NOMO-1 treated with DMSO at 0.1 percent for 48 hours (cell line): ENCODE results near the gene TRIM65.
"Not testable (repeated sequence)": the region's sequence is repeated elsewhere in the genome, so short reads cannot be mapped to it uniquely, and the experiment has no call there.

Experiments used
- DNase-seq: peaks from one replicate; lab custom pipeline; 2025; ENCODE audit not compliant: unreplicated experiment; lab: John Stamatoyannopoulos, UW

Gene TRIM65

GRCh38 chr17:75897160-75898019 is 639 bp upstream of the TRIM65 start:
- DNase-seq = no peak

- DNase-seq = no peak
Measured at GRCh38 chr17:75895370-75896155, 1.2 kb downstream of the TRIM65 start.

- no peak for DNase-seq
Measured at GRCh38 chr17:75894049-75894733, 2.6 kb downstream of the TRIM65 start.

DNA sequence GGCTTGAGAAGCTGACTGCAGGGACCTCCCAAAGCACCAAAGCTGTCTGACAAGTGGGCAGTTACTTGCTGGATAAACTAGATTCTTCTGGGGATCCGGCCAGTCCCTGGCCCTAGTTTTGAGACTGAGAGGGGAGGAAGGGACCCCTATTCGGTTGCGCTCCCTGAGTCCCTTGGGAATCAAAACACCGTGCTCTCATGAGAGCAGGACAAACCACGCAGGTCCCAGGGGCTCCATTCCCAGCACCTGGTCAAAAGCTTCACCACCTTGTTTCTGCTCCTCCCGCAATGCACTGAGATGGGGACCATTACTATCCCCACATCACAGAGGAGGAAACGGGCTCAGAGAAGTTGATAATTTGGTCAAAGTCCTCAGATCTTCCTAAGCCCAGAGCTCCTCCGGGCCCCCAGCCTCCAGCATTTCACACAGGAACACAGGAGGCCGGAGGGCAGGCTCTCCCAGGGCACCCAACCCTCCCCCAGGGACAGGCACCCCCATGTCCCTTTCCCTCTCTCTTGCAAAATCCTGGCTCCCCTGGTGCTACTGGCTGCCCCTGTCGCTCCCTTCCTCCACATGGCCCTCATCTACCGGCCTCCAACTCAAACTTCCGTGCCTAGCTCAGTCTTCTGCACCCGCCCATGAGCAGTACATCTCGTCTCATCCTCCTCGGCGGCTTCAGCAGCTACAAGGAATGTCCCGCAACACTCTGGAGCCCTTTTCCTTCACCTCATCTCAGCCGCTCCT is 3.3 kb downstream of the TRIM65 start:
- DNase-seq = no peak

GRCh38 chr17:75892556-75893224 is 4.1 kb downstream of the TRIM65 start:
- DNase-seq = no peak

DNA sequence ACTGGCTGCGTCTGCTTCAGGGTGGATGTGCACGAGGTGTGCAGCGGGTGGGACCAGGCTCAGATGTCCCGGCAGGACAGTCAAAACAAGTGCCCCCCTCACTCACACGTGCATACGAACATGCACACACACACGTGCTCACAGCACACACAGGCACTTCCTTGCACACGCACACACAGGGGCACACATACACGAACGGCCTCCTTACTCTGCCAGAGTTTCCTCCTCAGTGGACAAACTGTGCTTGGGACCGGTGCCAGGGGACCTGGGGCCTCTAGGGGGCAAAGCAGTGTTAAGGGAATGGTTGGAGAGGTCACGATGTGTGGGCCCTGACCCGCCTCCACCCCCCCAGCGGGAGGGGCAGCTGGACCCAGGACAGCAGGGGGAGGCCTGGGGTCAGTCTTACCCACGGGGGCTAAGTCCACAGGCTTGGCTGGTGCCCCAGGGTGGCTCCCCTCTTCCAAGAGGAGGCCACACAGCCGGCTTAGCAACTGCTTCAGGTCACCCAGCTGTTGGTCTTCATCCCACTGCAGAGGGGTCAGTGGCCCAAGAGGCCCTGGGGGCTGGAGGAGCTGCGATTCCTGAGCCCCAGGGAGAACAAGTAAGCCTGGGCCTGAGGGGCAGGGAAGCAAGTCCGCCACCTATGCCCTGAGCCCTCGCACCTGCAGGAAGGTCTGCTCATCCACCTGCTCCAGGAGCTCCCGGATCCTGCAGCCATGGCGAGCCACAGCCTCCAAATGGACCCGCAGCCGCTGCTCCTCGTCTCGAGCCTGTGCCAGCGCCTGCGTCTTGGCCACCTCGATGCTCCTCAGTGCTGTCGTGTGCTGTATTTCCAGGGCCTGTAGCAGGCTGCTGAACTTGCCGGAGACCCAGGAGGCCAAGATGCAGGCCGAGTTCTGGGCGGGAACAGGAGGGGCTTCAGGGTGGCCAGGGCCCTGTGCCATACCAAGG is 4.9 kb downstream of the TRIM65 start:
- no peak for DNase-seq

- no peak for DNase-seq
Measured at GRCh38 chr17:75891022-75891604, 5.6 kb downstream of the TRIM65 start.

DNA sequence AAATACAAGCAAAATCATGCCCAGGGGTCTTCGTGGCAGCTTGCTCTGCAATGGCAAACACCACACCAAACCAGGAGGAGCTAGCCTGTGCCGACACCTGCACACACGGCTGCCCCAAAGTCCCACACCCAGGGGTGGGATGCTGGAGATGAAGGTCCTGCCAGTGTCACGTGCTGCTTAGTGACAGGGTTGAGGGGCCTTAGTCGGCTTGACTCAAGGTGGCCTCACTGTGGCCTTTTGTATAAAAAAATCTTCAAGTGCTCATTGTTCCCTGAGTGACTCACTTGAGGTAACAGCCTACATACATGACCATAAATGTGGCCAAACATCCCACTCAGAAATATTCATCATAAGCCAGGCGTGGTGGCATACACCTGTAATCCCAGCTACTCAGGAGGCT is 7.3 kb downstream of the TRIM65 start:
- no peak for DNase-seq

GRCh38 chr17:75888484-75888883 is 8.3 kb downstream of the TRIM65 start:
- no peak for DNase-seq

DNA sequence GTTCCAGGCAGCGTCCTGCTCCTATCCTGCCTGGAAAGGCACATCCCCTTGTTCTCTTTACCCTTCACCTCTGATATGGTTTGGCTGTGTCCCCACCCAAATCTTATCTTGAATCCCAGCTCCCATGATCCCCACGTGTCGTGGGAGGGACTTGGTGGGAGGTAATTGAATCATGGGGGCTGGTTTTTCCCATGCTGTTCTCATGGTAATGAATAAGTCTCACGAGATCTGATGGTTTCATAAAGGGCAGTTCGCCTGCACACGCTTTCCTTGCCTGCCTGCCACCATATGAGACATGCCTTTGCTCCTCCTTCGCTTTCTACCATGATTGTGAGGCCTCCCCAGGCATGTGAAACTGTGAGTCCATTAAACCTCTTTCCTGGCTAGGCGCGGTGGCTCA is 10.9 kb downstream of the TRIM65 start:
- not testable (repeated sequence) for DNase-seq

DNA sequence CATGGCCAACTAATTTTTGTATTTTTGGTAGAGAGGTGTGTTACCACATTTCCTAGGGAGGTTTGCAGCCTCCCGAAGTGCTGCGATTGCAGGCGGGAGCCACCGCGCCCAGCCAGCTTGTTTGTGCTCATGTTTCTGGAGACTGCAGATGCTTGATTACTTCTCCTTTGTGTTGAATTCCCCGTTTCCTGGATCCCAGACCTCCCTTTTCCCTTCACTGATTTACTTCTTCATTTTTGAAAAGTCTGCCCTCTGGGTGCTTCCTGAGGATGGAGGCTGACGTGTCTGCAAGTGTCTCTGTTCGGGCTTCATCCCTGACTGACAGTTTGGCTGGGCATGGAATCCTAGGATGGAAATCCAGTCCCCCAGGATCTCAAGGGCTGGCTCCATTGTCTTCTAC is 11.3 kb downstream of the TRIM65 start:
- no peak for DNase-seq

DNA sequence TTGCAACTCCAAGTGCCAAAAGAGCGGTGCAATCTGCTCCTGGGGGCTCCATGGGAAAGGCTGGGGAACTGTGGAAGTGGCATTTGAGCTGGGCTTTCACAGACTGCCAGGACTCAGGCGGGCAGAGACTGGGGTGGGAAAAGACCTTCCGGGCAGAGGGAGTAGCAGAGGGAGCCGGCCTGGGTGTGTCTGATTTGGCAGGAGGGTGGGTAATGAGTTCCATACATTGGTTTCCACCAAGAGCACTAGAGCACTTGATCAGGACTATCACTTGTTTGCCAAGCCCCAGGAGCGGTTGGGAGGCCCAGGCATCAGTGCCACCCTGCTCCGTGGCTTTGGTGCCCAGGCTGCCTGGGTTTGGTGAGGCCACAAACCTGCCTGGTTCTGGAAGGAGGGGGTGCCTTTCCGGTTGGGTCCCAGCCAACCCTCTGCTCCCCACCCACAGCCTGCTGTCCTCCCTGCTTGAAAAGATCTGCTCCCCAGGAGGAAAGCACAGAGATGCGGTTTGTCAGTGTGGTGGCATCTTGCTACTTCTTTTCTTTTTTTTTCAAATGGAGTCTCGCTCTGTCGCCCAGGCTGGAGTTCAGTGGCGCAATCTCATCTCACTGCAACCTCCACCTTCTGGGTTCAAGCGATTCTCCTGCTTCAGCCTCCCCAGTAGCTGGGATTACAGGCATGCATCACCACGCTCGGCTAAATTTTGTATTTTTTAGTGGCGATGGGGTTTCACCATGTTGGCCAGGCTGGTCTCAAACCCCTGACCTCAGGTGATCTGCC is 14.9 kb downstream of the TRIM65 start:
- DNase-seq = no peak

DNA sequence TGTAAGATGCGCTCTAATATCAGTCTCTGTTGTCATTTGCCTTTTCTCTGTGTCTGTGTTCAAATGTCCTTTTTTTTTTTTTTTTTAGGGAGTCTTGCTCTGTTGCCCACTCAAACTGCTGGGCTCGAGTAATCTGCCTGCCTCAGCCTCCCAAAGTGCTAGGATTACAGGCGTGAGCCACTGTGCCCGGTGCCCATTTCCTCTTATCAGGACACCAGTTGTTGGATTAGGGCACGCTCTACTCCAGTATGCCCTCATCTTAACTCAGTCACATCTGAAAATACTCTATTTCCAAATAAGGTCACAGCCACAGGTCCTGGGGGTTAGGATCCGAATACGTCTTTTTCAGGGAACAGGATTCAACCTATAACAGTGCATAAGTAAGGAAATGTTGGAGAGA is 16.5 kb downstream of the TRIM65 start:
- DNase-seq = no peak

GRCh38 chr17:75878174-75878998 is 18.4 kb downstream of the TRIM65 start, which contains the start of gene TRIM47:
TRIM47 (minus strand) TSS chr17:75878581; CDS start chr17:75878548, 33 bp downstream.
- no peak for DNase-seq

DNA sequence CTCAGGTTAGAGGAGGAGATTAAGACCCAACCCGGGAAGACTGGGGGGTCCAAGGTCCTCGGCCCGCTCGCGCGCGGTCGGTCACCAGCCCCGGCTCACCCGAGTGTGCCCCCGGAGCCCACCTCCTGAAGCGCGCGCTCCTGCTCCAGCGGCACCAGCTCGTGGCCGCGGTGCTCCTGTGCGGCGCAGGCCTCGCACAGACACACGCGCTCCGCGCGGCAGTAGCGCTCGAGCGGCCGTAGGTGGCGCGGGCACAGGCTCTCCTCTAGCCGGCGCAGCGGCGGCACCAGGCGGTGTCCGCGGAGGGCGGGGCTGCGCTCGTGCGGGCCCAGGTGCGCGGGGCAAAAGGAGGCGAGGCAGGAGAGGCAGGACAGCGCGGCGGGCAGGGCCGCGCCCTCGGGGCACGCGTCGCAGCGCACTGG is 19.0 kb downstream of the TRIM65 start:
- peak; percentile 68 for DNase-seq

DNA sequence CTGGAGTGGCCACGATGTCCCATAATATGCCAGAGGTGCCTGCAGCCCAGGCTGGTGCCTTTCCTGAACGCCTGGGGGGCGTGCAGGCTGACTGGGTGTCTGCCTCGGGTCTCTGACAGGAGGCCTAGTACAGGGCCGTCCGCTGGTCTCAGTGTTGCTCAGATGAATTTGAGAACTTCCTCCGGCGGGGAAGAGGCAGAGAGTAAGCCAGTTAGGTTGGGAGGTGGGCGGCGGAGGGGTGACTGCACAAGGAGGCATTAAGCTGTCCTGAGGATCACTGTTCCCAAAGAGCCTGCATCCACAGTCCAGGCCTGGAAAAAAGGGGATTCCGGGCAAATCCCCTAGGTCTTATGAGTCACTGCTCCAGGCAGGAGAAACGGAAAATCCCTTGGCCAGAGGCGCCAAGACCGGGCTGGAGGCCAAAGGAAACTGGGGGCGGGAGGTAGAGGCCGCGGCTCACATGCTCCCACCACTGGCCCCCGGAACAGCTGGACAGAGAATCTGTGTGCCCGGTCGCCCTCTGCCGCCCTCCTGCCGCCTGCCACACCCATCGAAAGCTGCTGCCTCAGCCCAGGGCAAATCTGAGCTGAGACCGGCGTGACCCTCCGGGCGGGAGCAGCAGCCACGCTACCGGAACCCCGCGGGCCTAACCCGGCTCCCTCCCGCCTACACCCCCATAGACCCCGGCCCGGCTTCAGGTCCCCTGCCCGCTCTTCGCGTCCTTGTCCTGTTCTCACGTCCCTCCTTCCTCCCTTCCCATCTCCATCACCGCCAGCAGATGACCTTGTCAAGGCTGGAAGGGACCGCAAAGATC is 19.6 kb downstream of the TRIM65 start:
- DNase-seq = no peak
